Fibroblast of skin of back (primary cell): ENCODE measurements around the gene IL1RAPL1.
"Not testable (repeated sequence)": the region's sequence is repeated elsewhere in the genome, so short reads cannot be mapped to it uniquely, and the experiment has no call there.

ENCODE experiments used
- DNase-seq: peaks from one replicate; pipeline ENCODE4 v3.0.0-alpha.2; 2013

Gene IL1RAPL1

GRCh38 chrX:28800671-28801070, 213.4 kb downstream of the IL1RAPL1 start:
- DNase-seq = not testable (repeated sequence)

- DNase-seq = no peak
Measured at GRCh38 chrX:28802625-28803024, 215.4 kb downstream of the IL1RAPL1 start.

GRCh38 chrX:28835991-28836390, 248.7 kb downstream of the IL1RAPL1 start:
- no peak for DNase-seq

- no peak for DNase-seq
Measured at GRCh38 chrX:28843817-28844216, 256.6 kb downstream of the IL1RAPL1 start.

- DNase-seq = no peak
Measured at GRCh38 chrX:28847423-28847822, 260.2 kb downstream of the IL1RAPL1 start.

GRCh38 chrX:28848707-28849106, 261.5 kb downstream of the IL1RAPL1 start:
- no peak for DNase-seq

GRCh38 chrX:28850955-28851354, 263.7 kb downstream of the IL1RAPL1 start:
- no peak for DNase-seq

GRCh38 chrX:28851871-28852270, 264.6 kb downstream of the IL1RAPL1 start:
- DNase-seq = no peak

GRCh38 chrX:28854637-28855036, 267.4 kb downstream of the IL1RAPL1 start:
- no peak for DNase-seq

GRCh38 chrX:28876408-28876807, 289.2 kb downstream of the IL1RAPL1 start:
- DNase-seq = no peak

GRCh38 chrX:28876901-28877300, 289.7 kb downstream of the IL1RAPL1 start:
- no peak for DNase-seq

GRCh38 chrX:28880136-28880535, 292.9 kb downstream of the IL1RAPL1 start:
- DNase-seq = peak; percentile 32

GRCh38 chrX:28884823-28885222, 297.6 kb downstream of the IL1RAPL1 start:
- no peak for DNase-seq

- DNase-seq = peak; percentile 75
Measured at GRCh38 chrX:28888416-28888815, 301.2 kb downstream of the IL1RAPL1 start.

GRCh38 chrX:28889591-28890090, 302.4 kb downstream of the IL1RAPL1 start:
- DNase-seq = no peak

- DNase-seq = peak; percentile 20
Measured at GRCh38 chrX:28901637-28902036, 314.4 kb downstream of the IL1RAPL1 start.

- DNase-seq = peak; percentile 67
Measured at GRCh38 chrX:28910487-28910886, 323.2 kb downstream of the IL1RAPL1 start.

GRCh38 chrX:28920153-28920943, 333.1 kb downstream of the IL1RAPL1 start:
- DNase-seq = no peak

- DNase-seq = no peak
Measured at GRCh38 chrX:28922106-28922505, 334.9 kb downstream of the IL1RAPL1 start.

- no peak for DNase-seq
Measured at GRCh38 chrX:28946846-28947245, 359.6 kb downstream of the IL1RAPL1 start.

- DNase-seq = no peak
Measured at GRCh38 chrX:28960063-28960462, 372.8 kb downstream of the IL1RAPL1 start.

GRCh38 chrX:28966331-28966730, 379.1 kb downstream of the IL1RAPL1 start:
- DNase-seq = peak; percentile 7

- no peak for DNase-seq
Measured at GRCh38 chrX:28969126-28969525, 381.9 kb downstream of the IL1RAPL1 start.

- DNase-seq = no peak
Measured at GRCh38 chrX:28979877-28980276, 392.6 kb downstream of the IL1RAPL1 start.

- DNase-seq = no peak
Measured at GRCh38 chrX:28981952-28982351, 394.7 kb downstream of the IL1RAPL1 start.
